HG02623 (cell line): ENCODE data around the gene SINHCAF.
A peak's percentile ranks its signal among the peaks of the same experiment; 100 is the strongest.
"Not testable (repeated sequence)": the region's sequence is repeated elsewhere in the genome, so short reads cannot be mapped to it uniquely, and the experiment has no call there.

Experiments used
- ATAC-seq: cut with Tn5 transposase; IDR thresholded peaks from one replicate; pipeline ENCODE4 v1.9.1; 2021; ENCODE audit warnings: moderate library complexity; ENCODE audit not compliant: unreplicated experiment

Gene SINHCAF

GRCh38 chr12:31310488-31310887 is 15.5 kb downstream of the SINHCAF start:
- no peak for ATAC-seq

GRCh38 chr12:31309279-31309678 is 16.7 kb downstream of the SINHCAF start:
- ATAC-seq: no peak

- no peak for ATAC-seq
Observed at GRCh38 chr12:31308116-31308515, 17.8 kb downstream of the SINHCAF start.

- ATAC-seq: no peak
Observed at GRCh38 chr12:31306866-31307265, 19.1 kb downstream of the SINHCAF start.

- ATAC-seq: no peak
Observed at GRCh38 chr12:31303466-31303865, 22.5 kb downstream of the SINHCAF start.

DNA sequence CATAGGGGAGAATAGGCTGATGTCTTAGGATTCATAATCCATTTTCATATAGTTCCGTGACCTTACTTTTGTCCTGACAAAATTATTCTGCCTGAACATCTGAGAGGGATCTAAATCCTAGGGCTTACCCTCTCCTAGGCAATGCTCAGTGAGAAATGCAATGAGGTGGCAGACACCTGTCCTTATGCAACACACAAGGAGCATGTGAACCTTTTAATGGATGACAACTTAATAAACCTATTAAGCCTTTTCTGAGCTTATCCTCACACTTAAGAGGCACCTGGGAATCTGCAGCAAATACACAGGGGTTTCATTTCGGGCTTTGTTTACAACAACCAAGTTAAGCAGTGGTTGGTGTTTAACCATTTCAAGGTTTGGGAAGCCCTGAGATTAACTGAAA is 24.6 kb downstream of the SINHCAF start:
- no peak for ATAC-seq

DNA sequence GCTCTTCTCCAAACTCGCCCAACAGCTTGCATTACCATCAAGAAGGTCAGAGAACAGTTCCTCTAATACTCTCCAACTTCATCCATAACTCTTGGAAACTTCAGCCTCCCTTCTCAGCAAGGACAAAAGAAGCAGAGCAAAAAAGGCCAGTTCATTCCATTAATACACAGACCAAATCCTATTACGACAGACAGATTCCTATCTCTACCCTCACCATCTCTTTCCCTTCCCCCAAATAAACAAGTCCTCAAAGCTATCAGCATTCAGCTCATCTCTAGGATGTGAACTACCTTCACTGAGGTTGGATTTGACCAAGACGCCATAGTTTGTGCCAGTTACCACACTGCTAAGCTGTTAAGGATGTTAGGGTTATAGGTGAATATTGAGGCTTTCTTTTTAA is 25.2 kb downstream of the SINHCAF start:
- ATAC-seq: no peak

DNA sequence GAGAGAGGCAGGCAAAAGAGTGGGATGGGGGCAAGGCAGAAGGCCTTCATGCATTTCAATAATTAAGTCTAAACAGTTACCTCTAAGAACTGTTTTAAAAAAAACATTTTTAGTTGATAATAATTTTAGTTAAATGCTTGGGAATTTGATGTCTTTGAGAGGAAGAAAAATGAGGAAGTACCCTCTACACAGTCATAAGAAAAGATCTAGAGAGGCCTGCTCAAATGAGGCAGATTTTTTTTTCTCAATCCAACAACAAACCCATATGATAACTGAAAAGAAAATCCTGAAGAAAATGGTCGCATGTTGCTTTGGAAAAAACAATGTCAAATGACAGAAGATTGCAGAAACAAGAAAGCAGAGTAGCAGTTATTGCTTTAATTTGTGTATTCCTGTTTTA is 25.6 kb downstream of the SINHCAF start:
- no peak for ATAC-seq

GRCh38 chr12:31298922-31299321 is 27.0 kb downstream of the SINHCAF start:
- peak; percentile 16 for ATAC-seq

DNA sequence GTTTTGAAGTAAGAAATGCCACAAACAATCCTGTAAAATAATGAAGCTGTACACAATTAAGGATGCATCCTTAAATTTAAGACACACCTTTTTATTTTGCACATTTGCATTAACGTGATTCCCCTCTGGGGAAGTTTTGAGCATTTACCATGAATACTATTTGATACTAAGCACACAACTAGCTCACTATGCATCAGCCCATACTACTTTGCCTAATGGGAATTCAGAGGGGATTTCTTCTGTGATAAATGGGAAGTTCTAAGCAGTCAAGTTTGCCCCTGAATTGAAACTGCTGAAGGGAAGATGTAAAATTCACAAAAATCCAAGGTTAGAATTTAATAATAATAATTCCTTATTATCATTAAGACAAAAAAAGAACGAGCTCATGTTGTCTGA is 27.4 kb downstream of the SINHCAF start:
- ATAC-seq: peak; percentile 41

DNA sequence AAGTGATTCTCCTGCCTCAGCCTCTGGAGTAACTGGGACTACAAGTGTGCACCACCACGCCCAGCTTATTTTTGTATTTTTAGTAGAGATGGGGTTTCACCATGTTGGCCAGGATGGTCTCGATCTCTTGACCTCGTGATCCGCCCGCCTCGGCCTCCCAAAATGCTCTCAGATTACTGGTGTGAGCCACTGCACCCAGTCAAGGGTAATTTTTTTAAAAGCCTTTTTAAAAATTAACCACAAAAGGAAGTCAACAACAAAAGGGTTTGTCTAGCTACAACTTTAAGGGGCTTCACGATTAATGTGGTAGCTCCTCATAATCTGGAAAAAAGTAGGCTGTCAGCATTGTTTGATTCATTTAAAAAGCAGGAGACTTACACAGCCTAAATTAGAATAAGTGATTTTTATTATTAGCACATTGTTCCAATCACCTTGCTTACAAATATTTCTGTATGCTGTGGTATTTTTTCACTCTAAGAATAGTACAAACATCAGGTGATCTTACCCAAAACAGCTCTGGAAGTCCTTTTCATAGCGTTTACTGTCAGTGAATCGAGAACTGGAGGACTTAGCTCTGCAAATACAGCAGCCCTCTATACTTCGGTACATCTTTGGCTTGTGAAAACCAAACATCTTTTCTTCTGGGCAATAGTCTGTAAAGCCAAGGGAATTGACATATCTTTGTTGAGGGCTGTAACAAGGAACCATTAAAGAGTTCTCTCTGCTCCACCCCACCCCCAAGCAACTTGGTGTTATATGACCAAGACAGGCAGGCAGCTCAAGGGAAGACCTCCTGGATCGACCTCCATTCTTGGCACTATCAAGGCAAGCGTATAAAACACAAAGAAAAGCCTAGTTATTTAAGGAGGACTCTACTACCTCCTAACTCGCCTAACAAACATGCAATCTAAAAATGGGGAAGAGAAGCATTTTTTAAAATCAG is 28.1 kb downstream of the SINHCAF start:
- ATAC-seq: peak; percentile 32

- ATAC-seq: no peak
Observed at GRCh38 chr12:31289441-31289840, 36.5 kb downstream of the SINHCAF start.

GRCh38 chr12:31288381-31288780 is 37.6 kb downstream of the SINHCAF start:
- ATAC-seq: no peak

DNA sequence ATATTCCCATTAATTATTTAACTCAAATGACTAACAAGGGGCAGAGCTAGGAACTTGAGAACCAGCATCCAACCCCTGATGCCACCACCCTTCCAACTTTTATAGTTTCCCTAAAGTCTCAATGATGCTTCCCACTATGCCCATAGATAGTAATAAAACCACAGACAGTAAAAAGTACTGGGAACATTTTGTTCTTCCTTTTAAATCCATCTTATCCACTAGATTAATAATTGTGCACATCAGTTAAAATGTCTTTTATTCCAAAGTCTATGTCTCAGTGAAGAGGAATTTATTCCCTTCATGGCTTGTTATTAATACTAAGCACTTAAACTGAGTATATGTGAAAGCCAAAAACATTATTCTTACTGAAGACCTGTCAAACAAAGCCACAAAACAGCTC is 45.8 kb downstream of the SINHCAF start:
- ATAC-seq: no peak

GRCh38 chr12:31279390-31279924 is 46.5 kb downstream of the SINHCAF start:
- no peak for ATAC-seq

- ATAC-seq: no peak
Observed at GRCh38 chr12:31278832-31279231, 47.1 kb downstream of the SINHCAF start.

GRCh38 chr12:31278424-31278823 is 47.5 kb downstream of the SINHCAF start:
- no peak for ATAC-seq

DNA sequence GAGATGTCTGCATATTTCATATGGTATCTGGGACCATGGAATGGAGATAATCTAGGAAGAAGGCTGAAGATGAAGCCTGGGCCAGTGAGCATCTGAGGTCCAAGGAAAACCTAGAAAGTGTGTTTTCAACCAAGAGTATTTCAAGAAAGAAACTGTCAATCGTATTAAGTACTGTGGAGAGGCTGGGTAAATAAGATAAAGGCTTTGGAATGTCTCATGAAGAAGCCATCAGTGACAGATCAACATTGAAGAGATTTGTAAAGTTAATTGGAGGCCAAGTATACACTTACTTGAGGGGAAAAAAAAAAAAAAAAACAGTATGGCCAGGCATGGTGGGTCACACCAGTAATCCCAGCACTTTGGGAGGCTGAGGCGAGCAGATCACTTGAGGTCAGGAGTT is 48.9 kb downstream of the SINHCAF start:
- no peak for ATAC-seq

- no peak for ATAC-seq
Observed at GRCh38 chr12:31275491-31275890, 50.5 kb downstream of the SINHCAF start.

DNA sequence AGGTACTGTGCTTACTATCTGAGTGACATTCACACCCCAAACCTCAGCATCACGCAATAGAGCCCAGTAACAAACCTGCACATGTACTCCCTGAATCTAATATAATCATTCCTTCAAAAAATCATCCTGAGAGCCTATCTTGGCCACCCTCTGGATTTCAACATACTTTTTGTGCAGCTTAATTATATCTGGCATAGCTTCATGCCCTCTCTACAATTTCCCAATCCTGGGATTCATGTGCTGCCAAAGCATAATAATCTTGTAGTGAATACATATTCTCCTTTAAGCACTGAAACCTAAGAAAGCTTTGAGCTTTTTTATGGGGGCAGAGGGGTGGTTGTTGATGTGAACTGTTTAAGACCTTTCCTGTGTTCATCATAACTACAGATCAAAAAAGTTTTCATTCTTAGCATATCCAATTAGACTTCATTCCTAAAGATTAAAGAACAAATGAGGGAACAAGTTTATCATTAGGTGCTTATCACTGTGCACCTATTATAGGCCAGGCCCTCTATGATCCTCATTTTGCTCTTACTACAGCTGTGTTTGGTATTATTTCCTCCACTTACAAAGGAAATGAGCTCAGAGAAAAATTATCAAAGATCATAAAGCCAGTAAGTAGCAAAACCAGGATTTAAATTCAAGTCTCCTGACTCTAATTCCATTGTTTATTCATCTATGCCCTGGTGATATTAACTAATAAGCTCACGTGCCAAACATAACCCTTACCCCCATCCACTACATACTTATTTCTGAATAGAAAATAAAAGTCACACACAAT is 51.2 kb downstream of the SINHCAF start:
- no peak for ATAC-seq

DNA sequence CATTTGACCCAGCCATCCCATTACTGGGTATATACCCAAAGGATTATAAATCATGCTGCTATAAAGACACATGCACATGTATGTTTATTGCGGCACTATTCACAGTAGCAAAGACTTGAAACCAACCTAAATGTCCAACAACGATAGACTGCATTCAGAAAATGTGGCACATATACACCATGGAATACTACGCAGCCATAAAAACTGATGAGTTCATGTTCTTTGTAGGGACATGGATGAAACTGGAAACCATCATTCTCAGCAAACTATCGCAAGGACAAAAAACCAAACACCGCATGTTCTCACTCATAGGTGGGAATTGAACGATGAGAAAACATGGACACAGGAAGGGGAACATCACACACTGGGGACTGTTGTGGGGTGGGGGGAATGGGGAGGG is 52.2 kb downstream of the SINHCAF start:
- not testable (repeated sequence) for ATAC-seq
